CD4-positive, alpha-beta T cell (primary cell): ENCODE measurements around the gene GZMB. TPM values are rescaled to one million over a fixed set of nuclear protein-coding genes. Genes with fewer than 3 reads are reported as not detected.

ENCODE experiments used
- ATAC-seq: fragments of 200-7000 bp; cut with Tn5 transposase; one replicate; pipeline ENCODE4 v1.10.0; 2022; ENCODE audit warnings: mild to moderate bottlenecking; ENCODE audit not compliant: poor library complexity
- CTCF ChIA-PET: fragments of 350-600 bp; sonication (Branson Sonifier 250); formaldehyde crosslinking; loops from one replicate; lab custom pipeline; 2021; ENCODE audit warnings: antibody characterized with exemption, inconsistent platforms; lab: Charles Lee
- POLR2A ChIA-PET: fragments of 350-600 bp; sonication (Branson Sonifier 250); formaldehyde crosslinking; loops from one replicate; lab custom pipeline; 2021; ENCODE audit warnings: antibody characterized with exemption, inconsistent platforms; lab: Charles Lee
- DNase-seq, 14 experiments: peaks; one replicate each; pipeline ENCODE4 v3.0.0-alpha.2; 2013 to 2020; ENCODE audit warnings: mixed read lengths in 2 of 14
- H3K27ac ChIP-seq, 2 donors: one replicate each; pipeline versions ENCODE4 v1.5.1 to v1.7.0; 2013; ENCODE audit warnings: low read length in 2 of 2, low read depth in 1 of 2, mild to moderate bottlenecking in 1 of 2
- H3K27me3 ChIP-seq, 2 experiments: 1 replicate in 1 of 2; 2 replicates in 1 of 2; pipeline versions ENCODE4 v1.6.1 to v1.7.0; 2013; ENCODE audit warnings: low read length in 2 of 2, control low read depth in 1 of 2, mild to moderate bottlenecking in 1 of 2, moderate library complexity in 1 of 2; ENCODE audit not compliant: insufficient read depth in 2 of 2, control insufficient read depth in 1 of 2
- H3K36me3 ChIP-seq: one replicate; pipeline ENCODE4 v1.6.1; 2013; ENCODE audit warnings: low read length, control low read depth; ENCODE audit not compliant: insufficient read depth
- H3K4me1 ChIP-seq: one replicate; pipeline ENCODE4 v1.6.1; 2013; ENCODE audit warnings: low read length, control low read depth; ENCODE audit not compliant: insufficient read depth
- H3K4me3 ChIP-seq: one replicate; pipeline ENCODE4 v1.5.1; 2013; ENCODE audit warnings: mild to moderate bottlenecking, low read length, moderate library complexity
- H3K9me3 ChIP-seq, 2 experiments: 1 replicate in 1 of 2; 2 replicates in 1 of 2; pipeline versions ENCODE4 v1.6.1 to v1.7.0; 2013; ENCODE audit warnings: low read length in 2 of 2, mild to moderate bottlenecking in 2 of 2, control low read depth in 1 of 2, moderate library complexity in 1 of 2; ENCODE audit not compliant: control insufficient read depth in 1 of 2, insufficient read depth in 1 of 2
- H3K27ac Mint-ChIP-seq: one replicate; pipeline ENCODE4 v1.8.0; 2020; ENCODE audit warnings: mixed read lengths
- H3K27me3 Mint-ChIP-seq: one replicate; pipeline ENCODE4 v1.8.0; 2021; ENCODE audit warnings: mixed read lengths
- H3K36me3 Mint-ChIP-seq: one replicate; pipeline ENCODE4 v1.8.0; 2021; ENCODE audit warnings: low read depth, mixed read lengths
- H3K4me1 Mint-ChIP-seq: one replicate; pipeline ENCODE4 v1.8.0; 2021; ENCODE audit warnings: low read depth, mixed read lengths
- H3K4me3 Mint-ChIP-seq: one replicate; pipeline ENCODE4 v1.8.0; 2020; ENCODE audit warnings: mild to moderate bottlenecking, mixed read lengths
- H3K9me3 Mint-ChIP-seq: one replicate; pipeline ENCODE4 v1.8.0; 2020; ENCODE audit warnings: mixed read lengths
- intact Hi-C, 2 experiments: fragments of 100-400 bp; cut with DNase I in 1 of 2; cut with micrococcal nuclease in 1 of 2; formaldehyde crosslinking; loops; one replicate each; pipeline versions ENCODE4 v1.15.1 to v1.9.0; 2023 to 2025; cut with DNase I, micrococcal nuclease
- total RNA-seq, 174 experiments: library from RNA in 2 of 174; stranded (reverse) in 2 of 174; gene quantifications; one replicate each; pipeline ENCODE4 v1.2.3 and lab custom pipeline; 2021 to 2026
- TF ChIP-seq, protein P1 (sequence below): fragments of 200-600 bp; IDR thresholded peaks from one replicate; pipeline ENCODE4 v1.8.0; 2022; ENCODE audit warnings: antibody characterized with exemption, mild to moderate bottlenecking

GZMB gene
- total RNA-seq, 2 experiments from 2014 or later: 2.4 to 2.9 TPM

DNA sequence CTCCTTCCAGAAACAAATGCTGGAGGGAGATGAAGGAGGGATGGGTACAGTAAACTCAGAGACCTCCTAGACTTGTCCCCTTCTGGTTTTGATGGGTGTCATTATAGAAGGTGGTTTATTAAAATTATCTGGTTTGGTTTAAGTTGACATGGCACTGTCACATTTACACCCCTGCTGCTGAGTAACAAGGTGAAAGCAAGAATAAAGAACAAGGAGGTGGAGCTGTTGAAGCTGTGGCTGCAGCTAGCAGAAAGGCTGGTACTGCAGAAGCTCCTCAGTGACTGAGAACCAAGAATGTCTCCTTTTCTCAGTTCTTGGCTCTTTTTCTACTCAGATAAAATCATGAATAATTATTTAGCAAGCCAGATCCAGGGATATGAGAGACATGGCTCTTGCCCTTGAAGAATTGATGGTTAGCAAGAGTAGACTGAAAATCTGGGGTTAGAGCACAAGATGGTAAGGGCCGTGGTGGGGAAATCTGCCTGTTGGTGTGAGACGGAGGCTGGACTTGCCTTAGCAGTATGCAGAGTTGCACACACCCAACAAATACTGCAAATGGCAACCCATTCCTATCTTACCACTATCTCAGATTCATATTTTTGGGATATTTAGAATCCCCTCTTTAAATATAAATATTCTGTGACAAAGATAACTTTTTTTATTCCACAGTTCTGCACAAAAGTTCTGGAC, 24.2 kb downstream of the GZMB start, which contains the start of gene GZMH:
Gene GZMH, minus strand, starts transcription at position 31 of the 690 bp plus-strand sequence. CDS start 72 bp downstream, outside the sequence.
- H3K4me3 Mint-ChIP-seq: no peak within 1 kb of the TSS

DNA sequence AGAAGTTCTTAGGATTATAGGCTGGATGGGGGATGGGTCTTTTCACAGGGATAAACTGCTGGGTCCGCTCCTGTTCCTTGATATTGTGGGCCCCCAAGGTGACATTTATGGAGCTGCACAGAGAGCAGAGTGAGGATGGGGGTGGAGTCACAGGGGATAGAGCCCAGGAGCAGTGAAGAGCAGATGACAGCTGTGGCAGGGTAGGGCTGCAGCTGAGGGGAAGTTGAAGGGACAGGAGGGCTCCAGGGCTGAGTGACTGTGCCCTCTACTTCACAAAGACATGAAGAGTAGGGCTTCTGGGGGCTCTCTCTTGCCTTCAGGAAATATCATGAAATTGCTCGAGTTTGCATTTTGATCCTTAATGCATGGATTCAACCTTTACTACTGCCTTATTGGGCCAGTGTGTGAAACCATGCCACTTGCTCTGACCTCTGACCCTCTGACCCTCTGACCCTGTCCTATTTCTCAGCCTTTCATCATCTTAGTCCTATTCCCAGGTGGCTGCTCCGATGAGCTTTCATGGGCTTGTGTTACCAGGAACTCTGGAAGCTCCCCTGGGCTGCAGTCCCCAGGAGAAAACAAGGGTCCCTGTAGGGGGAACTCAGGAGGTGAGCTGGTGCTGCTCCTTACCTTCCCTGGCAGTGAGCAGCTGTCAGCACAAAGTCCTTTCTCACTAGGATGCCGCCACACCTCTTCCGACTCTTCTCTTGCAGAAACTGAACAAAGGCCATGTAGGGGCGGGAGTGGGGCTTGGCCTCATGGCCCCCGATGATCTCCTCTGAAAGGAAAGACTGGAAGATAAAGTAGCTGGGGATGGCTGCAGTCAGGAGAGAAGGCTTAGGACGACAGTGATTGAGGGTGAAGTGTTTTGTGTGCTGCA, 26.1 kb downstream of the GZMB start:
- Histone ChIP-seq H3K9me3 (no peaks in the 10 kb centered on the region), H3K4me1 (peaks cover 27% of the 10 kb centered on the region), H3K27me3 (no peaks in the 10 kb centered on the region), H3K36me3 (no peaks in the 10 kb centered on the region), H3K4me3 (peak overlapping the region; percentile 30), H3K27ac (peak overlapping the region in 1 of 2 donors; percentile 7)
- CTCF ChIA-PET: no interaction called here
- H3K4me1 Mint-ChIP-seq: peaks cover 4% of the 10 kb centered on the region
- peaks cover 12% of the 10 kb centered on the region for H3K27me3 Mint-ChIP-seq
- POLR2A ChIA-PET: no interaction called here
- no peaks in the 10 kb centered on the region for H3K9me3 Mint-ChIP-seq
- no peaks in the 10 kb centered on the region for H3K36me3 Mint-ChIP-seq
- TF ChIP-seq, protein P1, sequence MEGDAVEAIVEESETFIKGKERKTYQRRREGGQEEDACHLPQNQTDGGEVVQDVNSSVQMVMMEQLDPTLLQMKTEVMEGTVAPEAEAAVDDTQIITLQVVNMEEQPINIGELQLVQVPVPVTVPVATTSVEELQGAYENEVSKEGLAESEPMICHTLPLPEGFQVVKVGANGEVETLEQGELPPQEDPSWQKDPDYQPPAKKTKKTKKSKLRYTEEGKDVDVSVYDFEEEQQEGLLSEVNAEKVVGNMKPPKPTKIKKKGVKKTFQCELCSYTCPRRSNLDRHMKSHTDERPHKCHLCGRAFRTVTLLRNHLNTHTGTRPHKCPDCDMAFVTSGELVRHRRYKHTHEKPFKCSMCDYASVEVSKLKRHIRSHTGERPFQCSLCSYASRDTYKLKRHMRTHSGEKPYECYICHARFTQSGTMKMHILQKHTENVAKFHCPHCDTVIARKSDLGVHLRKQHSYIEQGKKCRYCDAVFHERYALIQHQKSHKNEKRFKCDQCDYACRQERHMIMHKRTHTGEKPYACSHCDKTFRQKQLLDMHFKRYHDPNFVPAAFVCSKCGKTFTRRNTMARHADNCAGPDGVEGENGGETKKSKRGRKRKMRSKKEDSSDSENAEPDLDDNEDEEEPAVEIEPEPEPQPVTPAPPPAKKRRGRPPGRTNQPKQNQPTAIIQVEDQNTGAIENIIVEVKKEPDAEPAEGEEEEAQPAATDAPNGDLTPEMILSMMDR: no peak
- DNase-seq (no peak), ATAC-seq (no peak)
- H3K27ac Mint-ChIP-seq: no peak overlapping the region
- H3K4me3 Mint-ChIP-seq: no peak overlapping the region
- intact Hi-C loops: no loop called here

More for the DNA sequence above, 24.2 kb downstream of the GZMB start, which contains the start of gene GZMH:
- Mint-ChIP-seq H3K27ac (no peak within 1 kb of the TSS), H3K27me3 (peaks cover under 1% of the 10 kb centered on the region), H3K9me3 (no peaks in the 10 kb centered on the region), H3K4me1 (peaks cover 4% of the 10 kb centered on the region), H3K36me3 (no peaks in the 10 kb centered on the region)
- Histone ChIP-seq H3K36me3 (no peaks in the 10 kb centered on the region), H3K9me3 (no peaks in the 10 kb centered on the region), H3K27ac (peak within 1 kb of the TSS in 1 of 2 donors; percentile 7), H3K4me3 (peak within 1 kb of the TSS; percentile 30), H3K4me1 (peaks cover 27% of the 10 kb centered on the region), H3K27me3 (no peaks in the 10 kb centered on the region)
- TF ChIP-seq, protein P1: no peak
- intact Hi-C loops: no loop called here
- POLR2A ChIA-PET: no interaction called here
- DNase-seq: peak in 3 of 14 experiments; percentile 20 to 66 (median 22)
- no peak for ATAC-seq
- CTCF ChIA-PET: no interaction called here

DNA sequence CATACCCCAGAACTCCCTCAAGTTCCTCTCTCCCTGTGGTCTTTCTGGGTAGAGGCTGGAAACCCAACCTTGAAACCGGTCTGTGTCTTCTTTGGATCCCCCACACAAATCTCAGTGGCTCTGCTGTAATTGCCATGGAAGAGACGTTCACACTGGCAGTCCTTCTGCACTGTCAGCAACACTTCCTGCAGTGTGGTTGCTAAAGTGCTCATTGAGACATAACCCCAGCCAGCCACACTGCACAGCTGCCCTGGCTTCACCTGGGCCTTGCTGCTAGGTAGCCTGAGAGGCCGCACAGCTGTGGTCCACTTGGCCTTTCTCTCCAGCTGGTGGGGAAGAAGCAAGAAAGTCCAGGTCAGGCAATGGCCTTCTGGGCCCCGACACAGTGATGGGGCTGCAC, 26.9 kb downstream of the GZMB start:
- Mint-ChIP-seq H3K4me1 (peaks cover 4% of the 10 kb centered on the region), H3K27ac (no peak overlapping the region), H3K4me3 (no peak overlapping the region), H3K27me3 (peaks cover 12% of the 10 kb centered on the region), H3K36me3 (no peaks in the 10 kb centered on the region), H3K9me3 (no peaks in the 10 kb centered on the region)
- Histone ChIP-seq H3K9me3 (no peaks in the 10 kb centered on the region), H3K27me3 (no peaks in the 10 kb centered on the region), H3K4me3 (peak overlapping the region; percentile 14), H3K36me3 (no peaks in the 10 kb centered on the region), H3K27ac (no peak overlapping the region), H3K4me1 (peaks cover 19% of the 10 kb centered on the region)
- intact Hi-C loops: no loop called here
- TF ChIP-seq, protein P1: no peak
- POLR2A ChIA-PET: no interaction called here
- ATAC-seq (no peak), DNase-seq (peak in 1 of 14 experiments; percentile 36)
- CTCF ChIA-PET: interaction anchor here (2.2 kb wide), 1 partner anchor 103 kb away, joined by 10 read pairs; no protein-coding TSS in a partner anchor
